Stomach smooth muscle (tissue), 2 donors: Measurements from ENCODE around the gene PPM1G.
A peak's percentile ranks its signal among the peaks of the same experiment; 100 is the strongest.

Experiments used
- H3K27ac ChIP-seq: one replicate; pipeline ENCODE4 v1.7.0; 2013; ENCODE audit warnings: mild to moderate bottlenecking, low read length, inconsistent platforms
- H3K27me3 ChIP-seq, 2 donors: one replicate each; pipeline ENCODE4 v1.7.0; 2013; ENCODE audit warnings: low read length in 2 of 2; ENCODE audit not compliant: insufficient read depth in 2 of 2, control insufficient read depth in 1 of 2
- H3K36me3 ChIP-seq, 2 donors: one replicate each; pipeline ENCODE4 v1.7.0; 2013; ENCODE audit warnings: low read length in 2 of 2; ENCODE audit not compliant: control insufficient read depth in 2 of 2, insufficient read depth in 2 of 2
- H3K4me1 ChIP-seq: one replicate; pipeline ENCODE4 v1.7.0; 2013; ENCODE audit warnings: low read length; ENCODE audit not compliant: control insufficient read depth, insufficient read depth
- H3K4me3 ChIP-seq, 2 donors: one replicate each; pipeline ENCODE4 v1.7.0; 2013; ENCODE audit warnings: low read length in 2 of 2
- H3K9ac ChIP-seq, 2 donors: one replicate each; pipeline ENCODE4 v1.7.0; 2013; ENCODE audit warnings: low read length in 2 of 2, mild to moderate bottlenecking in 1 of 2
- H3K9me3 ChIP-seq, 2 donors: one replicate each; pipeline ENCODE4 v1.7.0; 2013; ENCODE audit warnings: low read length in 2 of 2; ENCODE audit not compliant: control insufficient read depth in 2 of 2
- donor health status: healthy.
- donor health status: Pancreatic carcinoma.

The PPM1G gene

GRCh38 chr2:27379836-27380625, 29.4 kb downstream of the PPM1G start:
- Histone ChIP-seq H3K27ac (peak overlapping the region; percentile 80), H3K9me3 (no peaks in the 10 kb centered on the region), H3K4me1 (peaks cover 21% of the 10 kb centered on the region), H3K36me3 (peaks cover 38 to 57% of the 10 kb centered on the region in 2 donors), H3K9ac (peak overlapping the region; percentile 75 to 92), H3K4me3 (peak overlapping the region; percentile 65 to 83), H3K27me3 (no peaks in the 10 kb centered on the region)

- H3K27me3 ChIP-seq, result no peaks in the 10 kb centered on the region
- H3K9me3 ChIP-seq, result no peaks in the 10 kb centered on the region
- peak overlapping the region; percentile 22 to 75 for H3K9ac ChIP-seq
- H3K27ac ChIP-seq, result peak overlapping the region; percentile 80
- peaks cover 21% of the 10 kb centered on the region for H3K4me1 ChIP-seq
- H3K36me3 ChIP-seq, result peaks cover 37 to 58% of the 10 kb centered on the region in 2 donors
- H3K4me3 ChIP-seq, result peak overlapping the region; percentile 65 to 83
These were observed 30.0 kb downstream of the PPM1G start for GRCh38 chr2:27379383-27379835.

- peak overlapping the region in 1 of 2 donors; percentile 75 for H3K9ac ChIP-seq
- H3K27me3 ChIP-seq, result no peaks in the 10 kb centered on the region
- no peak overlapping the region for H3K27ac ChIP-seq
- peaks cover 21% of the 10 kb centered on the region for H3K4me1 ChIP-seq
- H3K4me3 ChIP-seq, result no peak overlapping the region
- H3K9me3 ChIP-seq, result no peaks in the 10 kb centered on the region
- peaks cover 34 to 58% of the 10 kb centered on the region in 2 donors for H3K36me3 ChIP-seq
These were observed 30.5 kb downstream of the PPM1G start for GRCh38 chr2:27378809-27379290.

- Histone ChIP-seq H3K36me3 (peaks cover 37 to 55% of the 10 kb centered on the region in 2 donors), H3K27me3 (no peaks in the 10 kb centered on the region), H3K9ac (no peak overlapping the region), H3K4me1 (peaks cover 21% of the 10 kb centered on the region), H3K27ac (no peak overlapping the region), H3K9me3 (no peaks in the 10 kb centered on the region), H3K4me3 (no peak overlapping the region)
These were observed 31.1 kb downstream of the PPM1G start for GRCh38 chr2:27378096-27378808.

GRCh38 chr2:27377618-27378095, 31.7 kb downstream of the PPM1G start:
- Histone ChIP-seq H3K36me3 (peaks cover 42 to 59% of the 10 kb centered on the region in 2 donors), H3K27me3 (no peaks in the 10 kb centered on the region), H3K4me3 (no peak overlapping the region), H3K4me1 (peaks cover 21% of the 10 kb centered on the region), H3K27ac (no peak overlapping the region), H3K9me3 (no peaks in the 10 kb centered on the region), H3K9ac (no peak overlapping the region)

GRCh38 chr2:27376866-27377617, 32.3 kb downstream of the PPM1G start:
- H3K4me3 ChIP-seq, result no peak overlapping the region
- peaks cover 44 to 59% of the 10 kb centered on the region in 2 donors for H3K36me3 ChIP-seq
- peaks cover 22% of the 10 kb centered on the region for H3K4me1 ChIP-seq
- H3K9me3 ChIP-seq, result no peaks in the 10 kb centered on the region
- H3K9ac ChIP-seq, result no peak overlapping the region
- H3K27ac ChIP-seq, result no peak overlapping the region
- no peaks in the 10 kb centered on the region for H3K27me3 ChIP-seq

GRCh38 chr2:27376151-27376865, 33.1 kb downstream of the PPM1G start:
- H3K9ac ChIP-seq, result no peak overlapping the region
- H3K36me3 ChIP-seq, result peaks cover 44 to 51% of the 10 kb centered on the region in 2 donors
- H3K4me3 ChIP-seq, result no peak overlapping the region
- no peaks in the 10 kb centered on the region for H3K27me3 ChIP-seq
- no peak overlapping the region for H3K27ac ChIP-seq
- peaks cover 27% of the 10 kb centered on the region for H3K4me1 ChIP-seq
- H3K9me3 ChIP-seq, result no peaks in the 10 kb centered on the region

- Histone ChIP-seq H3K9ac (no peak overlapping the region), H3K36me3 (peaks cover 44 to 51% of the 10 kb centered on the region in 2 donors), H3K27me3 (no peaks in the 10 kb centered on the region), H3K9me3 (no peaks in the 10 kb centered on the region), H3K4me3 (no peak overlapping the region), H3K4me1 (peaks cover 26% of the 10 kb centered on the region), H3K27ac (no peak overlapping the region)
These were observed 33.8 kb downstream of the PPM1G start for GRCh38 chr2:27375513-27376099.

GRCh38 chr2:27373567-27373966, 35.8 kb downstream of the PPM1G start:
- Histone ChIP-seq H3K36me3 (peaks cover 46 to 51% of the 10 kb centered on the region in 2 donors), H3K4me1 (peaks cover 26% of the 10 kb centered on the region)

More at GRCh38 chr2:27373567-27373966, 35.8 kb downstream of the PPM1G start:
- Histone ChIP-seq H3K4me3 (no peak overlapping the region), H3K27me3 (no peaks in the 10 kb centered on the region), H3K9ac (no peak overlapping the region), H3K27ac (no peak overlapping the region), H3K9me3 (no peaks in the 10 kb centered on the region)
